ENCODE results near the gene CRYBA2. TPM values are rescaled to one million over a fixed set of nuclear protein-coding genes. Genes with fewer than 3 reads are reported as not detected.

The CRYBA2 gene
- total RNA-seq, 1 experiment from 2014 or later, result not detected

- no peak for DNase-seq (ENCODE audit: low read depth)
Measured at GRCh38 chr2:219024059-219024458, 30.8 kb upstream of the CRYBA2 start.

- no peak for DNase-seq (ENCODE audit: low read depth)
Measured at GRCh38 chr2:219023045-219023605, 29.9 kb upstream of the CRYBA2 start.

- DNase-seq (ENCODE audit: low read depth), result no peak
Measured at GRCh38 chr2:219022616-219023015, 29.4 kb upstream of the CRYBA2 start.

GRCh38 chr2:219022041-219022440 lies 28.8 kb upstream of the CRYBA2 start:
- DNase-seq (ENCODE audit: low read depth), result no peak

GRCh38 chr2:219021591-219021990 lies 28.4 kb upstream of the CRYBA2 start:
- DNase-seq (ENCODE audit: low read depth), result no peak

GRCh38 chr2:219020604-219021365 lies 27.6 kb upstream of the CRYBA2 start:
- no peak for DNase-seq (ENCODE audit: low read depth)

- DNase-seq (ENCODE audit: low read depth), result no peak
Measured at GRCh38 chr2:219019436-219019835, 26.2 kb upstream of the CRYBA2 start.

GRCh38 chr2:219018726-219019125 lies 25.5 kb upstream of the CRYBA2 start:
- no peak for DNase-seq (ENCODE audit: low read depth)

- DNase-seq (ENCODE audit: low read depth), result no peak
Measured at GRCh38 chr2:219018286-219018685, 25.1 kb upstream of the CRYBA2 start.

- no peak for DNase-seq (ENCODE audit: low read depth)
Measured at GRCh38 chr2:219017201-219017931, 24.1 kb upstream of the CRYBA2 start.

GRCh38 chr2:219016721-219017120 lies 23.5 kb upstream of the CRYBA2 start:
- DNase-seq (ENCODE audit: low read depth), result no peak

- no peak for DNase-seq (ENCODE audit: low read depth)
Measured at GRCh38 chr2:219010873-219011272, 17.7 kb upstream of the CRYBA2 start.

- no peak for DNase-seq (ENCODE audit: low read depth)
Measured at GRCh38 chr2:219010162-219010756, 17.0 kb upstream of the CRYBA2 start.

- DNase-seq (ENCODE audit: low read depth), result no peak
Measured at GRCh38 chr2:219009294-219009693, 16.1 kb upstream of the CRYBA2 start.

- no peak for DNase-seq (ENCODE audit: low read depth)
Measured at GRCh38 chr2:219003979-219004378, 10.8 kb upstream of the CRYBA2 start.

GRCh38 chr2:219003267-219003634 lies 10.0 kb upstream of the CRYBA2 start:
- DNase-seq (ENCODE audit: low read depth), result no peak

GRCh38 chr2:219002395-219003266 lies 9.4 kb upstream of the CRYBA2 start:
- no peak for DNase-seq (ENCODE audit: low read depth)

GRCh38 chr2:219001577-219002394 lies 8.6 kb upstream of the CRYBA2 start:
- DNase-seq (ENCODE audit: low read depth), result no peak

- DNase-seq (ENCODE audit: low read depth), result no peak
Measured at GRCh38 chr2:219001100-219001576, 7.9 kb upstream of the CRYBA2 start.

GRCh38 chr2:219000569-219000960 lies 7.3 kb upstream of the CRYBA2 start:
- DNase-seq (ENCODE audit: low read depth), result no peak

Data from HT1080 (cell line).